H1 (cell line): ENCODE data around the gene ZWILCH. TPM values are rescaled to one million over a fixed set of nuclear protein-coding genes. Genes with fewer than 3 reads are reported as not detected.

Experiments used
- CTCF ChIA-PET: fragments of 300-600 bp; sonication (Branson Sonifier 250); formaldehyde crosslinking; loops from one replicate; lab custom pipeline; 2021; ENCODE audit not compliant: partially characterized antibody; lab: Charles Lee
- POLR2A ChIA-PET: fragments of 300-600 bp; sonication (Branson Sonifier 250); formaldehyde crosslinking; loops from one replicate; lab custom pipeline; 2021; ENCODE audit warnings: inconsistent platforms; ENCODE audit not compliant: partially characterized antibody; lab: Charles Lee
- DNase-seq, 2 experiments: peaks; one replicate each; pipeline versions ENCODE4 v3.0.0 to v3.0.0-alpha.2; 2010 to 2022; ENCODE audit warnings: low spot score in 2 of 2, low read depth in 1 of 2, mixed read lengths in 1 of 2
- FAIRE-seq: peaks from 2 replicates; lab custom pipeline; 2011; peaks lifted over from hg19 to GRCh38; lab: Jason Lieb, UNC
- H2AFZ ChIP-seq: 2 replicates; pipeline ENCODE4 v1.8.1; 2012; ENCODE audit warnings: low read length, inconsistent platforms
- H2AK5ac ChIP-seq: 2 replicates; pipeline ENCODE4 v1.6.1; 2013; ENCODE audit warnings: low read depth, low read length
- H2BK120ac ChIP-seq: replicated peaks from 2 replicates; pipeline ENCODE3; 2013; ENCODE audit warnings: low read depth, low read length, inconsistent platforms
- H2BK12ac ChIP-seq: 2 replicates; pipeline ENCODE4 v1.6.1; 2013; ENCODE audit warnings: low read depth, low read length
- H2BK15ac ChIP-seq: 2 replicates; pipeline ENCODE4 v1.6.1; 2013; ENCODE audit warnings: low read length
- H2BK20ac ChIP-seq: 2 replicates; pipeline ENCODE4 v1.6.1; 2013; ENCODE audit warnings: low read length
- H2BK5ac ChIP-seq: 2 replicates; pipeline ENCODE4 v1.6.1; 2013; ENCODE audit warnings: low read depth, low read length
- H3K14ac ChIP-seq: 2 replicates; pipeline ENCODE4 v1.6.1; 2013; ENCODE audit warnings: inconsistent platforms; ENCODE audit not compliant: insufficient read length
- H3K18ac ChIP-seq: 2 replicates; pipeline ENCODE4 v1.6.1; 2013; ENCODE audit warnings: low read length; ENCODE audit errors: extremely low read depth
- H3K23ac ChIP-seq: 2 replicates; pipeline ENCODE4 v1.6.1; 2013; ENCODE audit warnings: inconsistent platforms; ENCODE audit not compliant: insufficient read length
- H3K23me2 ChIP-seq: 2 replicates; pipeline ENCODE4 v1.6.1; 2013; ENCODE audit warnings: low read depth, low read length
- H3K27ac ChIP-seq: 2 replicates; pipeline ENCODE4 v1.6.1; 2011; ENCODE audit warnings: low read depth, low read length, inconsistent platforms
- H3K27me3 ChIP-seq, 4 experiments: replicated peaks in 1 of 4; 1 replicate in 1 of 4; 2 replicates in 3 of 4; pipeline versions ENCODE4 v1.6.1 to v1.8.1; 2011 to 2013; ENCODE audit warnings: low read length in 3 of 4, mild to moderate bottlenecking in 3 of 4, inconsistent platforms in 2 of 4, mixed read lengths in 2 of 4, moderate library complexity in 1 of 4; ENCODE audit not compliant: control insufficient read depth in 3 of 4, insufficient read depth in 3 of 4; ENCODE audit errors: extremely low read depth in 1 of 4
- H3K36me3 ChIP-seq, 4 experiments: 2 replicates each; pipeline versions ENCODE4 v1.6.1 to v1.8.1; 2011 to 2013; ENCODE audit warnings: mild to moderate bottlenecking in 4 of 4, low read length in 3 of 4, moderate library complexity in 2 of 4, control low read depth in 1 of 4, inconsistent platforms in 1 of 4; ENCODE audit not compliant: insufficient read depth in 4 of 4, control insufficient read depth in 2 of 4
- H3K4ac ChIP-seq: replicated peaks from 2 replicates; pipeline ENCODE3; 2013; ENCODE audit warnings: low read length, low read depth, mixed read lengths, inconsistent platforms; ENCODE audit not compliant: insufficient read length
- H3K4me1 ChIP-seq, 4 experiments: replicated peaks in 1 of 4; 1 replicate in 1 of 4; 2 replicates in 3 of 4; pipeline versions ENCODE4 v1.6.1 to v1.8.1; 2011 to 2013; ENCODE audit warnings: low read length in 3 of 4, inconsistent platforms in 2 of 4, mixed read lengths in 1 of 4; ENCODE audit not compliant: insufficient read depth in 4 of 4, control insufficient read depth in 3 of 4
- H3K4me2 ChIP-seq, 2 experiments: 2 replicates each; pipeline versions ENCODE4 v1.6.1 to v1.8.1; 2011 to 2013; ENCODE audit warnings: low read depth in 2 of 2, low read length in 2 of 2, control low read depth in 1 of 2, inconsistent platforms in 1 of 2, mild to moderate bottlenecking in 1 of 2; ENCODE audit not compliant: insufficient read depth in 1 of 2
- H3K4me3 ChIP-seq, 4 experiments: fragments of 200-600, 300-600 bp in 1 of 4; sonication (generic), shearing (Covaris generic), sonication (Bioruptor Twin) in 1 of 4; 2 replicates each; pipeline versions ENCODE4 v1.5.1 to v1.8.1; 2011 to 2016; ENCODE audit warnings: low read length in 4 of 4, low read depth in 3 of 4, control low read depth in 2 of 4, inconsistent platforms in 2 of 4, mild to moderate bottlenecking in 2 of 4, mixed read lengths in 1 of 4, moderate library complexity in 1 of 4; ENCODE audit not compliant: insufficient read depth in 2 of 4; ENCODE audit errors: extremely low read depth in 1 of 4
- H3K56ac ChIP-seq: replicated peaks from 2 replicates; pipeline ENCODE3; 2013; ENCODE audit warnings: low read depth, mild to moderate bottlenecking, mixed read lengths, low read length, inconsistent platforms; ENCODE audit not compliant: insufficient read length
- H3K79me1 ChIP-seq: 2 replicates; pipeline ENCODE4 v1.6.1; 2013; ENCODE audit warnings: low read depth, low read length, control low read depth
- H3K79me2 ChIP-seq, 2 experiments: 2 replicates each; pipeline versions ENCODE4 v1.6.1 to v1.8.1; 2012 to 2013; ENCODE audit warnings: low read length in 2 of 2, mild to moderate bottlenecking in 2 of 2, inconsistent platforms in 1 of 2; ENCODE audit not compliant: insufficient read depth in 2 of 2, control insufficient read depth in 1 of 2
- H3K9ac ChIP-seq, 4 experiments: replicated peaks in 1 of 4; 1 replicate in 1 of 4; 2 replicates in 3 of 4; pipeline versions ENCODE4 v1.6.1 to v1.8.1; 2011 to 2013; ENCODE audit warnings: low read depth in 3 of 4, low read length in 3 of 4, control low read depth in 2 of 4, mild to moderate bottlenecking in 2 of 4, moderate library complexity in 2 of 4, inconsistent platforms in 1 of 4; ENCODE audit errors: extremely low read depth in 1 of 4
- H3K9me3 ChIP-seq, 2 experiments: 2 replicates each; pipeline versions ENCODE4 v1.6.1 to v1.8.1; 2012 to 2013; ENCODE audit warnings: mild to moderate bottlenecking in 2 of 2, moderate library complexity in 2 of 2, control low read depth in 1 of 2, inconsistent platforms in 1 of 2, low read depth in 1 of 2, low read length in 1 of 2, mixed read lengths in 1 of 2; ENCODE audit not compliant: insufficient read depth in 2 of 2
- H4K20me1 ChIP-seq, 2 experiments: replicated peaks in 1 of 2; 2 replicates each; pipeline versions ENCODE3 to v1.8.1; 2011 to 2013; ENCODE audit warnings: inconsistent platforms in 2 of 2, low read length in 2 of 2, mild to moderate bottlenecking in 1 of 2; ENCODE audit not compliant: insufficient read depth in 2 of 2, control insufficient read depth in 1 of 2
- H4K5ac ChIP-seq: 2 replicates; pipeline ENCODE4 v1.6.1; 2013; ENCODE audit warnings: low read length, low read depth, mixed read lengths, inconsistent platforms; ENCODE audit not compliant: insufficient read length
- H4K8ac ChIP-seq: 2 replicates; pipeline ENCODE4 v1.8.0; 2013; ENCODE audit warnings: mild to moderate bottlenecking, moderate library complexity, low read length, inconsistent platforms; ENCODE audit not compliant: insufficient read depth; ENCODE audit errors: extremely low read depth
- H4K91ac ChIP-seq: replicated peaks from 2 replicates; pipeline ENCODE3; 2013; ENCODE audit warnings: low read length, mixed read lengths, inconsistent platforms; ENCODE audit not compliant: insufficient read length
- POLR2A ChIP-seq, 2 experiments: IDR thresholded peaks; 1 replicate in 1 of 2; 2 replicates in 1 of 2; pipeline ENCODE4 v1.6.1; 2011; ENCODE audit warnings: low read depth in 2 of 2, low read length in 2 of 2, mild to moderate bottlenecking in 2 of 2; ENCODE audit errors: control extremely low read depth in 1 of 2
- SIX5 ChIP-seq: IDR thresholded peaks from 2 replicates; pipeline ENCODE4 v1.6.1; 2011; ENCODE audit warnings: mild to moderate bottlenecking, low read depth, low read length
- USF2 ChIP-seq: IDR thresholded peaks from 2 replicates; pipeline ENCODE4 v1.6.1; 2011; ENCODE audit warnings: low read length, improper control_type of control experiment
- WGBS, 2 experiments: shearing (Covaris generic) in 1 of 2; methylation state at CpG; one replicate each; pipeline versions ENCODE4 v1.1.6 to v1.1.7; 2013 to 2015; ENCODE audit warnings: low lambda C conversion rate in 2 of 2, mixed read lengths in 2 of 2, inconsistent platforms in 1 of 2, low coverage in 1 of 2, missing lambda C conversion rate in 1 of 2; ENCODE audit not compliant: insufficient replicate concordance in 2 of 2, insufficient coverage in 1 of 2, insufficient read length in 1 of 2; ENCODE audit errors: extremely low coverage in 1 of 2, missing lambda C conversion rate in 1 of 2; 5-methylcytosine and 5-hydroxymethylcytosine counted together
- polyA plus RNA-seq, 7 experiments: library from polyadenylated mRNA; depleted of rRNA in 3 of 7; stranded (reverse) in 5 of 7; unstranded in 2 of 7; fragments of >200 nt in 5 of 7; fragments of 200-250 nt in 2 of 7; gene quantifications; 1 replicate in 5 of 7; 2 replicates in 1 of 7; 4 replicates in 1 of 7; pipeline versions ENCODE4 v1.2.1 to v1.2.3, GENCODE V29; 2011 to 2013; ENCODE audit warnings: missing spikeins in 2 of 7, mixed read lengths in 2 of 7
- total RNA-seq: library from RNA; stranded (reverse); fragmentation: NEBNext Ultra II Directional; extraction: Animal tissue kit (Norgen Biotek cat#: 25700); gene quantifications from 2 replicates; pipeline ENCODE4 v1.2.1, GENCODE V29; 2021

ZWILCH gene
- total and polyA plus RNA-seq, 2 of the 8 experiments (the other 6 are each of a cell fraction or from before 2014, with no cell fraction given), result 18.1 to 61.5 TPM

- Histone ChIP-seq H2AK5ac (no peak overlapping the region), H3K27me3 (0 out of 7 replicates have a peak, but pooled peaks cover 0 to 2% (median 0%) of the 10 kb centered on the region in 4 experiments), H3K14ac (no peak overlapping the region), H3K23me2 (no peaks in the 10 kb centered on the region; the same call in 1 of the 2 replicates), H3K4ac (no peak overlapping the region), H3K23ac (no peak overlapping the region), H3K9ac (no peak overlapping the region; a peak in 1 of 7 replicates), H4K5ac (peak overlapping the region; percentile 27), H3K79me2 (no peaks in the 10 kb centered on the region), H4K20me1 (no peaks in the 10 kb centered on the region), H2BK12ac (0 out of 2 replicates have a peak overlapping the region, but pooled peaks have one; percentile 10), H3K4me3 (peak overlapping the region in 3 of 4 experiments; percentile 6 to 44 (median 19); a peak in 4 of 8 replicates), H2BK120ac (no peak overlapping the region), H2BK15ac (no peak overlapping the region), H3K18ac (peak overlapping the region; percentile 84; the same call in 1 of the 2 replicates), H3K36me3 (no peaks in the 10 kb centered on the region), H3K4me2 (peak overlapping the region; percentile 20 to 52), H4K91ac (no peak overlapping the region), H2BK5ac (peak overlapping the region; percentile 82; the same call in 1 of the 2 replicates), H3K9me3 (no peaks in the 10 kb centered on the region), H3K56ac (no peak overlapping the region), H4K8ac (peak overlapping the region; percentile 62), H2AFZ (0 out of 2 replicates have a peak overlapping the region, but pooled peaks have one; percentile 59), H3K79me1 (no peaks in the 10 kb centered on the region), H3K4me1 (peaks cover 0 to 5% (median 3%) of the 10 kb centered on the region in 4 experiments; a peak in 4 of 7 replicates), H2BK20ac (no peak overlapping the region), H3K27ac (no peak overlapping the region)
- CTCF ChIA-PET, result interaction anchor here (0.7 to 3.7 kb wide), 24 partner anchors 9 to 330 kb away, joined by 3 to 31 read pairs (median 4); partner anchors contain the start of genes LCTL and SNAPC5
- 73% methylated on average over 8 of the region's 8 CpGs; no CpG with 5 or more reads in 1 of the 2 experiments for WGBS, 2 experiments
- FAIRE-seq (no peak), DNase-seq (no peak)
- POLR2A ChIA-PET, result no interaction called here
- TF ChIP-seq USF2, result peak; percentile 26; the same call in 1 of the 2 replicates
- peak; percentile 44 for TF ChIP-seq SIX5
- TF ChIP-seq POLR2A (IDR thresholded peaks at IDR 0.05; ENCODE audit: control extremely low read depth in 1 of 2, low read depth in 2 of 2, low read length in 2 of 2), result no peak
These were observed 83.8 kb downstream of the ZWILCH start for GRCh38 chr15:66588971-66589370.
